HepG2 (cell line): ENCODE data around the gene AMZ2. TPM values are rescaled to one million over a fixed set of nuclear protein-coding genes. Genes with fewer than 3 reads are reported as not detected.
A peak's percentile ranks its signal among the peaks of the same experiment; 100 is the strongest.

Experiments used
- DNMT1 ChIP-seq: sonication (generic); formaldehyde crosslinking; IDR thresholded peaks from 2 replicates; pipeline ENCODE4 v1.5.1; 2020; ENCODE audit warnings: mild to moderate bottlenecking, missing genetic modification reagents
- ETV5 ChIP-seq: IDR thresholded peaks from 2 replicates; pipeline ENCODE4 v1.6.1; 2018; ENCODE audit warnings: missing biosample characterization, missing genetic modification reagents, inconsistent platforms, borderline replicate concordance
- FOXC1 ChIP-seq: sonication (generic); formaldehyde crosslinking; IDR thresholded peaks from 2 replicates; pipeline ENCODE4 v1.8.0; 2022; ENCODE audit warnings: mild to moderate bottlenecking, missing genetic modification reagents, borderline replicate concordance
- FOXP4 ChIP-seq: sonication (generic); formaldehyde crosslinking; IDR thresholded peaks from 2 replicates; pipeline ENCODE4 v1.4.0; 2020; ENCODE audit warnings: missing genetic modification reagents
- HOXA7 ChIP-seq: sonication (generic); formaldehyde crosslinking; IDR thresholded peaks from 2 replicates; pipeline ENCODE4 v1.8.1; 2022; ENCODE audit warnings: mild to moderate bottlenecking, missing genetic modification reagents, moderate library complexity
- HOXA9 ChIP-seq: sonication (generic); formaldehyde crosslinking; IDR thresholded peaks from 2 replicates; pipeline ENCODE4 v1.8.1; 2022; ENCODE audit warnings: missing genetic modification reagents, mild to moderate bottlenecking, moderate library complexity, borderline replicate concordance
- KDM1A ChIP-seq: IDR thresholded peaks from 2 replicates; pipeline ENCODE4 v1.6.1; 2016; ENCODE audit warnings: missing compliant biosample characterization
- KLF11 ChIP-seq: IDR thresholded peaks from 2 replicates; pipeline ENCODE4 v1.6.1; 2016; ENCODE audit warnings: missing compliant biosample characterization
- MTA3 ChIP-seq: sonication (generic); formaldehyde crosslinking; IDR thresholded peaks from 2 replicates; pipeline ENCODE4 v1.4.0; 2020; ENCODE audit warnings: missing genetic modification reagents
- MYC ChIP-seq: sonication (generic); formaldehyde crosslinking; IDR thresholded peaks from 2 replicates; pipeline ENCODE4 v1.9.0; 2021; ENCODE audit warnings: missing genetic modification reagents, borderline replicate concordance
- NFKBIZ ChIP-seq: IDR thresholded peaks from 2 replicates; pipeline ENCODE4 v1.6.1; 2018; ENCODE audit warnings: missing genetic modification reagents, missing compliant biosample characterization
- NR2F2 ChIP-seq: IDR thresholded peaks from 2 replicates; pipeline ENCODE4 v1.6.1; 2012; ENCODE audit warnings: low read depth, inconsistent platforms, borderline replicate concordance
- POLR2AphosphoS5 ChIP-seq: IDR thresholded peaks from 2 replicates; pipeline ENCODE4 v1.6.1; 2012; ENCODE audit warnings: low read depth, low read length
- RFX1 ChIP-seq: fragments of 450-650 bp; IDR thresholded peaks from 2 replicates; pipeline ENCODE4 v1.6.1; 2017
- SPEN ChIP-seq: sonication (generic); formaldehyde crosslinking; IDR thresholded peaks from 2 replicates; pipeline ENCODE4 v1.5.1; 2020; ENCODE audit warnings: low read depth, mild to moderate bottlenecking, missing genetic modification reagents
- SYNCRIP ChIP-seq: fragments of 200-400 bp; formaldehyde crosslinking; IDR thresholded peaks from 2 replicates; pipeline ENCODE4 v1.6.1; 2018; ENCODE audit warnings: mild to moderate bottlenecking, low read depth, low read length; ENCODE audit not compliant: insufficient read depth
- TBX3 ChIP-seq: fragments of 450-650 bp; IDR thresholded peaks from 2 replicates; pipeline ENCODE4 v1.6.1; 2017; ENCODE audit warnings: antibody characterized with exemption, mild to moderate bottlenecking, inconsistent platforms, borderline replicate concordance
- THAP7 ChIP-seq: sonication (generic); formaldehyde crosslinking; IDR thresholded peaks from 2 replicates; pipeline ENCODE4 v1.8.1; 2023; ENCODE audit warnings: mild to moderate bottlenecking, missing genetic modification reagents
- TSC22D2 ChIP-seq: sonication (generic); formaldehyde crosslinking; IDR thresholded peaks from 2 replicates; pipeline ENCODE4 v1.5.1; 2020; ENCODE audit warnings: missing genetic modification reagents, mild to moderate bottlenecking, borderline replicate concordance
- ZC3H4 ChIP-seq: sonication (generic); formaldehyde crosslinking; IDR thresholded peaks from 2 replicates; pipeline ENCODE4 v1.4.0; 2020; ENCODE audit warnings: missing genetic modification reagents, borderline replicate concordance
- ZNF280D ChIP-seq: sonication (generic); formaldehyde crosslinking; IDR thresholded peaks from 2 replicates; pipeline ENCODE4 v1.5.1; 2020; ENCODE audit warnings: mild to moderate bottlenecking, missing genetic modification reagents
- ZNF580 ChIP-seq: IDR thresholded peaks from 2 replicates; pipeline ENCODE4 v1.6.1; 2016; ENCODE audit warnings: low read depth, borderline replicate concordance
- ZNF605 ChIP-seq: sonication (generic); formaldehyde crosslinking; IDR thresholded peaks from 2 replicates; pipeline ENCODE4 v1.8.0; 2022; ENCODE audit warnings: mild to moderate bottlenecking, missing genetic modification reagents
- ZNF784 ChIP-seq: sonication (generic); formaldehyde crosslinking; IDR thresholded peaks from 2 replicates; pipeline ENCODE4 v1.5.1; 2020; ENCODE audit warnings: missing genetic modification reagents, mild to moderate bottlenecking, borderline replicate concordance
- polyA plus RNA-seq, 8 experiments: library from polyadenylated mRNA; depleted of rRNA in 3 of 8; stranded (reverse) in 7 of 8; unstranded in 1 of 8; fragments of >200 nt; fragmentation: Illumina TruSeq in 4 of 8; extraction: Trizol in 4 of 8; gene quantifications; 2 replicates each; pipeline versions ENCODE4 v1.2.1 to v1.2.3, GENCODE V29; 2011 to 2016; ENCODE audit warnings: low read depth in 4 of 8, missing spikeins in 1 of 8, mixed read lengths in 1 of 8; ENCODE audit not compliant: insufficient read depth in 1 of 8
- total RNA-seq, 5 experiments: library from RNA; depleted of rRNA; stranded (reverse); fragments of >200 nt; fragmentation: Illumina TruSeq; extraction: Trizol; gene quantifications; 2 replicates each; pipeline ENCODE4 v1.2.3, GENCODE V29; 2016; ENCODE audit warnings: low read depth in 1 of 5

Gene AMZ2
- total and polyA plus RNA-seq, 2 of the 13 experiments (the other 11 are each of a cell fraction or from before 2014, with no cell fraction given): 86.9 to 90.2 TPM

- peak; percentile 67; the same call in 1 of the 2 replicates for TF ChIP-seq NFKBIZ (CRISPR knock-in tag)
- no peak for TF ChIP-seq HOXA7 (CRISPR knock-in tag)
- TF ChIP-seq HOXA9 (CRISPR knock-in tag): no peak
- TF ChIP-seq RFX1: no peak
- TF ChIP-seq SYNCRIP: no peak
- TF ChIP-seq ETV5 (CRISPR knock-in tag): peak; percentile 55
- TF ChIP-seq FOXC1 (CRISPR knock-in tag): peak; percentile 96
- peak; percentile 82; the same call in 1 of the 2 replicates for TF ChIP-seq TSC22D2 (CRISPR knock-in tag)
- 0 out of 2 replicates have a peak, but pooled peaks have one; percentile 76 for TF ChIP-seq KLF11 (CRISPR knock-in tag)
- peak; percentile 86 for TF ChIP-seq MYC
- no peak for TF ChIP-seq FOXP4 (CRISPR knock-in tag)
- 0 out of 2 replicates have a peak, but pooled peaks have one; percentile 74 for TF ChIP-seq DNMT1 (CRISPR knock-in tag)
- no peak for TF ChIP-seq MTA3 (CRISPR knock-in tag)
- TF ChIP-seq ZNF580: peak; percentile 85
- TF ChIP-seq TBX3: no peak; the same call in 1 of the 2 replicates
- TF ChIP-seq ZNF784: no peak; the same call in 1 of the 2 replicates
- peak; percentile 91 for TF ChIP-seq SPEN (CRISPR knock-in tag)
- no peak for TF ChIP-seq KDM1A (CRISPR knock-in tag)
- TF ChIP-seq ZC3H4 (CRISPR knock-in tag): no peak
- TF ChIP-seq ZNF280D (CRISPR knock-in tag): no peak
- 0 out of 2 replicates have a peak, but pooled peaks have one; percentile 22 for TF ChIP-seq ZNF605 (CRISPR knock-in tag)
- peak; percentile 81; the same call in 1 of the 2 replicates for TF ChIP-seq THAP7 (CRISPR knock-in tag)
- peak; percentile 97 for TF ChIP-seq POLR2AphosphoS5
- no peak; the same call in 1 of the 2 replicates for TF ChIP-seq NR2F2
Observed at GRCh38 chr17:68247445-68248198, at the start of gene AMZ2 (continued).
